GM12864 (cell line): Measurements from ENCODE around the gene ZNF212.

Experiments used
- DNase-seq: peaks from one replicate; pipeline ENCODE4 v3.0.0-alpha.2; 2011; ENCODE audit warnings: low read depth
- H3K4me3 ChIP-seq: 2 replicates; pipeline ENCODE4 v1.5.1; 2011; ENCODE audit warnings: mild to moderate bottlenecking, low read depth, low read length, control low read depth
- TF ChIP-seq, protein P1 (sequence below): IDR thresholded peaks from 2 replicates; pipeline ENCODE4 v1.5.1; 2011; ENCODE audit warnings: low read depth, mild to moderate bottlenecking, moderate library complexity, low read length, control low read depth, inconsistent platforms; ENCODE audit errors: missing control alignments

Gene ZNF212

DNA sequence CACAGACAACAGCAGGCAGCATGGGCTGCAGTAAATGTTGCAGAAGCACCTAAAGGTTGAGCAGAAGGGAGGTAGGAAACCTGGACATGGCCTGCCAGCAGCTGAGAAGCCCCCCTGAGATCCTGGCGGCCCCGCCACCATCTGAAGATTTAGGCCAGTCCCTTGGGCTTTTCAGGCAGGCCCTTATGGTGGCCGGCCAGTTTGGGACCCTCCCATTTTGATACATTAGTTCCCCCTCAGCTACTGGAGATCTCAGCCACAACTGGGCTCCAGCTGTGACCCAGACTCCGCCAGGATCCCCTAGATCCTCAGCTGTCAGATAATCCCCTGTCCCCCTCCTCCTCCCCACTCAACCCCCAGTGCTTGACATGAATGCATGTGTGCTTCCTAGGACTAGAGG lies 56.9 kb downstream of the ZNF212 start:
- no peak overlapping the region for H3K4me3 ChIP-seq
- TF ChIP-seq, protein P1, sequence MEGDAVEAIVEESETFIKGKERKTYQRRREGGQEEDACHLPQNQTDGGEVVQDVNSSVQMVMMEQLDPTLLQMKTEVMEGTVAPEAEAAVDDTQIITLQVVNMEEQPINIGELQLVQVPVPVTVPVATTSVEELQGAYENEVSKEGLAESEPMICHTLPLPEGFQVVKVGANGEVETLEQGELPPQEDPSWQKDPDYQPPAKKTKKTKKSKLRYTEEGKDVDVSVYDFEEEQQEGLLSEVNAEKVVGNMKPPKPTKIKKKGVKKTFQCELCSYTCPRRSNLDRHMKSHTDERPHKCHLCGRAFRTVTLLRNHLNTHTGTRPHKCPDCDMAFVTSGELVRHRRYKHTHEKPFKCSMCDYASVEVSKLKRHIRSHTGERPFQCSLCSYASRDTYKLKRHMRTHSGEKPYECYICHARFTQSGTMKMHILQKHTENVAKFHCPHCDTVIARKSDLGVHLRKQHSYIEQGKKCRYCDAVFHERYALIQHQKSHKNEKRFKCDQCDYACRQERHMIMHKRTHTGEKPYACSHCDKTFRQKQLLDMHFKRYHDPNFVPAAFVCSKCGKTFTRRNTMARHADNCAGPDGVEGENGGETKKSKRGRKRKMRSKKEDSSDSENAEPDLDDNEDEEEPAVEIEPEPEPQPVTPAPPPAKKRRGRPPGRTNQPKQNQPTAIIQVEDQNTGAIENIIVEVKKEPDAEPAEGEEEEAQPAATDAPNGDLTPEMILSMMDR: no peak
- no peak for DNase-seq

DNA sequence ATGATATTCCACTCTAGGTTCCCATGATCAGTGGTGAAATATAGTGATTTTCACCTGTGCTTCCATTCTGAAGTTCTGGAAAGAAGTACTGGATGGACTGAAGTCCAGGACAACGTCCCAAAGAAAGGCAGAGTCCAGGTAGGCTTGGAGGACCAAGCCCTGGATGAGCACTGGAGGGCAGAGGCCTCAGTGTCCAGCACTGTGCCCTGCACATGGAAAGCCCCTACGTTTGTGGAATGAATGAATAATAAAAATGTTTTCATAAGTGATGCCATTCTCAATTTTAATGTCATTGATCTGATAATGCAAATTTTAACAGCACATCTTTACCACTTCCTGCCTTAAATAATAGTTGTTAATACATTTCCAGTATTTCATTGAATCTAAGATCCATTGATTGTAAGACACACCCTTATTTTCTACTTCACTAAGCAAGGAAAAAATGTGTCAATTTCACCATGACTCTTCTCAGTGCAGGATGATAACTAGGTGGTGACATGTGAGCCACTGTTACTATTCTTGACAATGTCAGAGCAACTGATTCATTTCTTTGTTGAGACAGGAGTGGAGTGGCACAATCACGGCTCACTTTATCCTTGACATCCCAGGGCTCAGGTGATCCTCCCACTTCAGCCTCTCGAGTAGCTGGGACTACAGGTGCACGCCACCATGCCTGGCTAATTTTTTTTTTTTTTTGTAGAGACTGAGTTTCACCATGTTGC lies 57.7 kb downstream of the ZNF212 start:
- TF ChIP-seq, protein P1: no peak
- no peak overlapping the region for H3K4me3 ChIP-seq
- DNase-seq: no peak

DNA sequence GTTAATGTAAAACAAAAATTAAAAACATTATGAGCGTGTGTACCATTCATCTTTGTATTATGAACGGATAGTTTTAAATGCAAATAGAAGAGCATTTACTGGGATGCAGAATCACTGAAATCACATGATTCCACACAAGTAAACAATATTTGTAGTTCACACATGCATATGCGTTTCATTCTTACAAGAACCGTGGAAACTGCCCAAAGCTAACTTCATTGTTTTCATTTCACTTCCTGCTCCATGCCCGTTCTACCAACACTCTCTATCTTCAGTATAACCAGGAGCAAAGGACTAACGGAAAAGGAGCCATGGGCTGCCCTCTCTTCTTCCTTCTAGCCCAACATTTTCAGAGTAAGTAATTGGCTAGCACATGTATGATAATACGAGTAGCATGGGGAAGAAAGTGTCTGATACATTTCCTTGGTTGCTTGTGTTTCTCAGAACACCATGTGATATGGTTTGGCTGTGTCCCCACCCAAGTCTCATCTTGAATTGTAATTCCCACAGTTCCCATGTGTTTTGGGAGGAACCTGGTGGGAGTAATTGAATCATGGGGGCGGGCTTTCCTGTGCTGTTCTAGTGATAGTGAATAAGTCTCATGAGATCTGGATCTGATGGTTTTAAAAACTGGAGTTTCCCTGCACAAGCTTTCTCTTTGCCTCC lies 61.3 kb downstream of the ZNF212 start:
- no peak overlapping the region for H3K4me3 ChIP-seq
- TF ChIP-seq, protein P1: no peak
- no peak for DNase-seq

DNA sequence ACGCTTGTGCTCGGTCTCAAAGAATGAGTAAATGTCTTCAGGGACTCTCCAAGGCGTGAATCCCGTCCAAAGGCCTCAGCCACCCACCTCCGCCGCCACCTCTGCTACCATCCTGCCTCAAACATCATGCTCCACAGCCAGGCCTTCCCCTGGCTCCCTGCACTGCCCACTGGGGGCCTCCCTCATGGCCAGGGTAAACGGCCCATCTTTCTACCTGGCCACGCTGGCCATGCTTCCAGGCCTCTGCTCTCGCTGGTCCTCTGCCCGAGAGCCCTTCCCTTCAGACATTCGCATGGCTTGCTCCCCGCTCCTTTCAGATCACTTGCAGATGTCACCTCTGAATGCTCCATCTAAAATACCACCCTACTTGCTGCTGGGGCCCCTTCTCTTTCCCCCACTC lies 62.8 kb downstream of the ZNF212 start:
- TF ChIP-seq, protein P1: no peak
- H3K4me3 ChIP-seq: no peak overlapping the region
- no peak for DNase-seq

DNA sequence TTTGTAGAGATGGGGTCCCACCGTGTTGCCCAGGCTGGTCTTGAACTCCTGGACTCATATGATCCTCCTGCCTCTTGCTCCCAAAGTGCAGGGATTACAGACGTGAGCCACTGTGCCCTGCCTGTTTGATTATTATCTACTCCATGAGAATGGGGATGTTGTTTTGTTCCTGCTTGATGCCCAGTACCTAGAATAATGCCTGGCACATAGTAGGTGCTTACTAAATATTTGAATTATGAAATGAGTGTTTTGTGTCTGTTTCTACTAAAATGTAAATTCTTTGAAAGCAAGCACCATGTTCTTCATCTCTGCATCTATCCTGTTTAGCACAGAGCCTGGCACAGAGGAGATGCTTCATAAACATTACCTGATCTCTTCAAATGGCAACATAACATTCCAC lies 63.4 kb downstream of the ZNF212 start:
- TF ChIP-seq, protein P1: no peak
- no peak overlapping the region for H3K4me3 ChIP-seq
- DNase-seq: no peak

DNA sequence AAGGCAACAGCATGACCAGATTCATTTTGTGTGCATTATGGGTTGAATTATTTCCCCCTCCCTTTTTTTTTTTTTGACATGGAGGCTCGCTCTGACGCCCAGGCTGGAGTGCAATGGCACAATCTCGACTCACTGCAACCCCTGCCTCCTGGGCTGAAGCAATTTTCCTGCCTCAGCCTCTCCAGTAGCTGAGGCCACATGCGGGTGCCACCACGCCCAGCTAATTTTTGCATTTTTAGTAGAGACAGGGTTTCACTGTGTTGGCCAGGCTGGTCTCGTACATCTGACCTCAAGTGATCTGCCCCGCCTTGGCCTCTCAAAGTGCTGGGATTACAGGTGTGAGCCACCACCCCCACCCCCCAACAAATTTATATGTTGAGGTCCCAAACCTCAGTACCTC lies 64.6 kb downstream of the ZNF212 start:
- TF ChIP-seq, protein P1: no peak
- no peak for DNase-seq
- no peak overlapping the region for H3K4me3 ChIP-seq
